ENCODE data around the gene ATP1A2. TPM values are rescaled to one million over a fixed set of nuclear protein-coding genes. Genes with fewer than 3 reads are reported as not detected.

Gene ATP1A2
- total and polyA plus RNA-seq, 2 donors (not counting 3 experiments of a cell fraction or from before 2014, with no cell fraction given), result not detected

GRCh38 chr1:160076295-160076694 lies 39.3 kb upstream of the ATP1A2 start:
- H3K9me1 ChIP-seq (replicated peaks; ENCODE audit: control insufficient read depth, extremely low read depth, insufficient read depth, low read length), result no peaks in the 10 kb centered on the region
- no peaks in the 10 kb centered on the region for H3K36me3 ChIP-seq (ENCODE audit: control insufficient read depth in 2 of 2, extremely low read depth in 1 of 2, insufficient read depth in 2 of 2, low read length in 2 of 2)
- no peak overlapping the region for H2AFZ ChIP-seq (ENCODE audit: low read depth, low read length)
- no peak overlapping the region for H3K4me3 ChIP-seq (replicated peaks in 1 of 3; ENCODE audit: insufficient read depth in 1 of 3, low read depth in 1 of 3, low read length in 3 of 3)
- ChIA-PET CTCF (interaction anchor here (0.8 to 2.0 kb wide), 2 partner anchors 9 to 12 kb away, joined by 3 to 8 read pairs; no protein-coding TSS in a partner anchor), POLR2A (no interaction called here)
- intact Hi-C loops (cut with micrococcal nuclease), result no loop called here
- H3K79me2 ChIP-seq (ENCODE audit: control insufficient read depth, insufficient read depth, low read length), result no peaks in the 10 kb centered on the region
- H3K27ac ChIP-seq (ENCODE audit: insufficient read depth, low read depth, low read length), result no peak overlapping the region
- no peaks in the 10 kb centered on the region for H4K20me1 ChIP-seq (replicated peaks; ENCODE audit: control insufficient read depth, extremely low read depth, insufficient read depth, low read length)
- TF ChIP-seq MYC (IDR thresholded peaks at IDR 0.05; ENCODE audit: low read depth, low read length), result no peak
- no peak for TF ChIP-seq FOS (IDR thresholded peaks at IDR 0.05; ENCODE audit: borderline replicate concordance, insufficient read depth, low read length)
- TF ChIP-seq POLR2AphosphoS5 (IDR thresholded peaks at IDR 0.05; ENCODE audit: insufficient read depth, low read depth, low read length), result no peak
- no peak for TF ChIP-seq JUN (IDR thresholded peaks at IDR 0.05; ENCODE audit: borderline replicate concordance, insufficient read depth, insufficient read length, low read depth)
- TF ChIP-seq POLR2A (IDR thresholded peaks at IDR 0.05; ENCODE audit: low read depth, low read length), result no peak
- TF ChIP-seq MAX (IDR thresholded peaks at IDR 0.05; ENCODE audit: insufficient read depth, insufficient read length), result no peak
- TF ChIP-seq GATA2 (IDR thresholded peaks at IDR 0.05; ENCODE audit: insufficient read depth, insufficient read length, low read depth, low read length), result no peak
- TF ChIP-seq, protein P1, sequence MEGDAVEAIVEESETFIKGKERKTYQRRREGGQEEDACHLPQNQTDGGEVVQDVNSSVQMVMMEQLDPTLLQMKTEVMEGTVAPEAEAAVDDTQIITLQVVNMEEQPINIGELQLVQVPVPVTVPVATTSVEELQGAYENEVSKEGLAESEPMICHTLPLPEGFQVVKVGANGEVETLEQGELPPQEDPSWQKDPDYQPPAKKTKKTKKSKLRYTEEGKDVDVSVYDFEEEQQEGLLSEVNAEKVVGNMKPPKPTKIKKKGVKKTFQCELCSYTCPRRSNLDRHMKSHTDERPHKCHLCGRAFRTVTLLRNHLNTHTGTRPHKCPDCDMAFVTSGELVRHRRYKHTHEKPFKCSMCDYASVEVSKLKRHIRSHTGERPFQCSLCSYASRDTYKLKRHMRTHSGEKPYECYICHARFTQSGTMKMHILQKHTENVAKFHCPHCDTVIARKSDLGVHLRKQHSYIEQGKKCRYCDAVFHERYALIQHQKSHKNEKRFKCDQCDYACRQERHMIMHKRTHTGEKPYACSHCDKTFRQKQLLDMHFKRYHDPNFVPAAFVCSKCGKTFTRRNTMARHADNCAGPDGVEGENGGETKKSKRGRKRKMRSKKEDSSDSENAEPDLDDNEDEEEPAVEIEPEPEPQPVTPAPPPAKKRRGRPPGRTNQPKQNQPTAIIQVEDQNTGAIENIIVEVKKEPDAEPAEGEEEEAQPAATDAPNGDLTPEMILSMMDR (IDR thresholded peaks at IDR 0.05; ENCODE audit: extremely low read depth in 1 of 2, insufficient read depth in 1 of 2, low read depth in 1 of 2, low read length in 2 of 2), result no peak
- no peak for TF ChIP-seq EZH2 (IDR thresholded peaks at IDR 0.05; ENCODE audit: borderline replicate concordance, low read depth, low read length, severe bottlenecking)
- BruUV-seq (replicated peaks), result no TSS peak
- dilution Hi-C loops (cut with MboI; ENCODE audit: extremely low pct_ligation_motif_present, low sequenced_read_pairs), result no loop called here
- FAIRE-seq (no peak), DNase-seq (ENCODE audit: low read depth, low spot score) (no peak)
- H3K4me1 ChIP-seq (ENCODE audit: control insufficient read depth, extremely low read depth, insufficient read depth, low read length), result no peaks in the 10 kb centered on the region
- no peaks in the 10 kb centered on the region for H3K9me3 ChIP-seq (replicated peaks; ENCODE audit: control insufficient read depth, insufficient read depth, low read length)
- no peak overlapping the region for H3K9ac ChIP-seq (replicated peaks; ENCODE audit: extremely low read depth, insufficient read depth, low read length)
- peaks cover 30 to 39% of the 10 kb centered on the region in 2 experiments for H3K27me3 ChIP-seq (ENCODE audit: control insufficient read depth in 2 of 2, insufficient read depth in 2 of 2, low read length in 2 of 2)
- no peak overlapping the region for H3K4me2 ChIP-seq (ENCODE audit: insufficient read depth, low read length)

All from endothelial cell of umbilical vein (primary cell).